ENCODE data around the gene ATP6V0A1. TPM values are rescaled to one million over a fixed set of nuclear protein-coding genes. Genes with fewer than 3 reads are reported as not detected.
A peak's percentile ranks its signal among the peaks of the same experiment; 100 is the strongest.
"Not testable (repeated sequence)": the region's sequence is repeated elsewhere in the genome, so short reads cannot be mapped to it uniquely, and the experiment has no call there.

ATP6V0A1 gene
- total RNA-seq, 1 donor from 2014 or later = 16.9 TPM

DNA sequence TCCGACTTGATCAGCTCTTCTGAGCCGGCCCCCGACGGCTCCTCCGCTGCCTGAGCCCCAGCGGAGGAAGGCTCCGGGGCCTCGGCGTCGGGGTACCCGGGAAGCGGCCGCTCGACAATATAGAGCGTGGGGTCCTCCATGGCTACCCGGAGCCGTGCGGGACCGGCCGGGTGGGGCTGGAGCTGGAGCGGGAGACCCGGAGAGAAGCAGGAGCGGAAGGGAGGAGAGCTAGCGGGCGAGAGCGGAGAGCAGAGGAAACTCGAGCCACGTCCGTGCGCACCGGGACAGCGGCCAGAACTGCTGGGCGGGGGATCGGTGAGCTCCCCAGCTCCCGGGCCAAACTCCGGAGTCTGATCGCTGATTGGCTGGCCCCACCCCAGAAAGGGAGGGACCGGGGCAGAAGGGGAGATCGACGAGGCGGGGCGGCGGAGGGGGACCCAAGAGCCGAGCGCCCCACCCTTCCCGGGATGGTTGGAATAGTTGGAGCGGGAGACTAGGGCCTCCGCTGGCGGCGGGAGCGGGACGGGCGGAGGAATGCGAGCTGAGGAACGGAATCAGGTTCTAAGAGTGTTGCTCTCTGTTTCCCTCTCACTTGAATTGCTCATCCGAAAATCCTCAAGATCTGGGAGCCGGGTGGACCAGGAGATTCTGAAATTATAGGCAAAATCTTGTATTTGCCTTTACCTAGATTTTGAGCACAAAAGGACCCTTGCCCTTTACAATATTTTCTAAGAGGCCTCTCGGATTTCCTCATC lies 35.5 kb upstream of the ATP6V0A1 start, which contains the start of gene CAVIN1:
TSS of gene CAVIN1 (minus strand) at position 299 of the 755 bp plus-strand sequence. CDS start at position 140, 159 bp downstream.
- H3K27ac Mint-ChIP-seq = peak within 1 kb of the TSS; percentile 48
- intact Hi-C loops (cut with micrococcal nuclease) = loop anchor here (5.0 kb wide), 1 partner anchor 34 kb away; the partner anchor contains the start of gene ATP6V0A1
- H3K36me3 Mint-ChIP-seq (ENCODE audit: low read depth) = peaks cover 2% of the 10 kb centered on the region
- DNase-seq = peak; percentile 78
- H3K27me3 Mint-ChIP-seq = peaks cover 50% of the 10 kb centered on the region
- H3K9me3 Mint-ChIP-seq = no peaks in the 10 kb centered on the region
- H3K4me3 Mint-ChIP-seq = peak within 1 kb of the TSS; percentile 87
- H3K4me1 Mint-ChIP-seq = peaks cover 21% of the 10 kb centered on the region

DNA sequence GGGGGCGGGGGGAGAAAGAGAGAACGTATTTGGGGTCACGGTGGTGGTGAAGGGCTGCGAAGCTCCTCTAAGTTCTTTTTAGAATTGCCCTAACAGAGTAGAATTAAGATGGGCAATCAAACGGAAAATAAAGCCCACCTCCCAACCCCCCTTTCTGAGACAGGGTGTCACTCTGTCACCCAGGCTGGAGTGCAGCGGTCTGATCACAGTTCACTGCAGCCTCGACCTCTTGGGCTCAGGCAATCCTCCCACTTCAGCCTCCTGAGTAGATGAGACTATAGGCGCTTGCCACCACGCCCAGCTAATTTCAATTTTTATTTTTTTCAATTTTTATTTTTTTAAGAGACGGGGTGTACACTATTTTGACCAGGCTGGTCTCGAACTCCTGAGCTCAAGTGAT lies 34.9 kb upstream of the ATP6V0A1 start:
- intact Hi-C loops (cut with micrococcal nuclease) = loop anchor here (5.0 kb wide), 1 partner anchor 34 kb away; the partner anchor contains the start of gene ATP6V0A1
- no peaks in the 10 kb centered on the region for H3K9me3 Mint-ChIP-seq

DNA sequence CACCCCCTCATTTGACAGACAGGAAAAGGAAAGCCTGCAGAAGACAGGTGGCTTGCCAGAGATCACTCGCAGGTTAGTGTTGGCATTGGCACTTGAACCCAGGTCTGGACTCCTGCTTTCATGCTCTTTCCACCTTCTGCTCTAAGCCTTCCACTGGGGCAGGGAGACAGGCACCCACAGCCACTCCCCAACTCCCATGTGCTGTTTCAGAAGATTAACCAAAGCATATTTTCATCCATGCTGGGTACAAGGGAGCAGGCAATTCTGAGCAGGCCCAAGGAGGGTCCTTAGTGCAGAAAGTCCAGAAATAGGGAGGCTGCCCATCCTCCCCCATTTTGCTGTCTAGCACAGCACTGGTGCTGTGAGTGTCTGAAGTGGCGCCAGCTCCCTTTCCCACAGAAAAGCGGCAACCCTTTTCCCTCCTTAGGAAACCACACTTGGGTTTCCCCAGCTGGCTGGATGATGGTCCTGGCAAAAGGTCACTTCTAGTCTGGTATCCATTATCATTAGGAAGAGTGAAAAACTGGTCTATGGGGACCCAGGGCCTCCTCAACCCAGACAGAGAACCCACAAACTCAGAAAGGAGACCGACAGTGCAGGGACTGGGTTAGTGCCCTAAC lies 33.6 kb upstream of the ATP6V0A1 start:
- H3K36me3 Mint-ChIP-seq (ENCODE audit: low read depth) = peaks cover 2% of the 10 kb centered on the region
- H3K4me3 Mint-ChIP-seq = no peak overlapping the region
- peaks cover 54% of the 10 kb centered on the region for H3K27me3 Mint-ChIP-seq
- H3K4me1 Mint-ChIP-seq = peaks cover 14% of the 10 kb centered on the region
- H3K27ac Mint-ChIP-seq = no peak overlapping the region
- H3K9me3 Mint-ChIP-seq = no peaks in the 10 kb centered on the region
- intact Hi-C loops (cut with micrococcal nuclease) = loop anchor here (5.0 kb wide), 1 partner anchor 32 kb away; the partner anchor contains the start of gene ATP6V0A1
- no peak for DNase-seq

More for the DNA sequence above, 34.9 kb upstream of the ATP6V0A1 start:
- H3K27me3 Mint-ChIP-seq = peaks cover 57% of the 10 kb centered on the region
- H3K27ac Mint-ChIP-seq = no peak overlapping the region
- DNase-seq = no peak
- peaks cover 21% of the 10 kb centered on the region for H3K4me1 Mint-ChIP-seq
- H3K4me3 Mint-ChIP-seq = peak overlapping the region; percentile 15
- peaks cover 2% of the 10 kb centered on the region for H3K36me3 Mint-ChIP-seq (ENCODE audit: low read depth)

DNA sequence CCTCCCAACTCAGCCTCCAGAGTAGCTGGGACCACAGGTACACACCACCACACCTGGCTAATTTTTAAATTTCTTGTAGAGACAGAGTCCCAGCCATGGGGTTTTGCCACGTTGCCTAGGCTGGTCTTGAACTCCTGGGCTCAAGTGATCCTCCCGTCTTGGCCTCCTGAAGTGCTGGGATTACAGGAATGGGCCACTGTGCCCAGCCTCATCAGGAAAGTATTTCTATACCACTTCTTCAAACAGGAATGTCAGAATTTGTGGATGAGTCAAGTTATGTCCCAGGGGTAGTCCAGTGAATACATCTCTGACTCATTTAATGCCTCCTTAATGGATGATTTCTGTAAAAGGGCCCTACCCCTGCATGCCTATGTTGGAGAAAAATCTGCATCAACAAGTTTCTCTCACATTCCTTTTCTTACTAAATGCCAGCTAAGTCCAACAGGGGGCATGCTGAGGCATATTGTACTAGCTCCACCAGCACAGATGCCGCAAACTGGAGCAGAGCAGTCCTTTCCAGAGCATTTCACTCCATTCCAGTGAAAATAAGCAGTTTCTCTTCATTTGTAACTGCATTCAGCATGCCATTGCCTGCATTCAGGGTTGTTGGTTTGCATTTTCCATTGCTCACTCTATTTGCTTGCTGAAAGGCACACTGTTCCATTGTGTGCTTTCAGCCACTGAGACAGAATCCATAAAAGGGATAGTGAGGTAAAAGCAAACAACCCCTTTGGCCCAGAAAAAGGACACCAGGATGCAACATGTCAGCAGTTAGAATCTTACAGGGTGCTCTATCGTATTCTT lies 30.3 kb upstream of the ATP6V0A1 start:
- peaks cover under 1% of the 10 kb centered on the region for H3K4me1 Mint-ChIP-seq
- peaks cover 43% of the 10 kb centered on the region for H3K27me3 Mint-ChIP-seq
- H3K27ac Mint-ChIP-seq = no peak overlapping the region
- no peak overlapping the region for H3K4me3 Mint-ChIP-seq
- no peaks in the 10 kb centered on the region for H3K36me3 Mint-ChIP-seq (ENCODE audit: low read depth)
- H3K9me3 Mint-ChIP-seq = no peaks in the 10 kb centered on the region
- intact Hi-C loops (cut with micrococcal nuclease) = loop anchor here (1.0 to 2.0 kb wide), 2 partner anchors 89 to 98 kb away; no protein-coding TSS in a partner anchor
- peak; percentile 82 for DNase-seq

GRCh38 chr17:42429726-42430447 lies 28.8 kb upstream of the ATP6V0A1 start:
- H3K9me3 Mint-ChIP-seq = no peaks in the 10 kb centered on the region
- peaks cover 38% of the 10 kb centered on the region for H3K27me3 Mint-ChIP-seq
- H3K4me3 Mint-ChIP-seq = no peak overlapping the region
- H3K4me1 Mint-ChIP-seq = no peaks in the 10 kb centered on the region
- intact Hi-C loops (cut with micrococcal nuclease) = loop anchor here (2.0 kb wide), 1 partner anchor 97 kb away; no protein-coding TSS in a partner anchor
- H3K36me3 Mint-ChIP-seq (ENCODE audit: low read depth) = no peaks in the 10 kb centered on the region
- no peak overlapping the region for H3K27ac Mint-ChIP-seq
- DNase-seq = no peak

DNA sequence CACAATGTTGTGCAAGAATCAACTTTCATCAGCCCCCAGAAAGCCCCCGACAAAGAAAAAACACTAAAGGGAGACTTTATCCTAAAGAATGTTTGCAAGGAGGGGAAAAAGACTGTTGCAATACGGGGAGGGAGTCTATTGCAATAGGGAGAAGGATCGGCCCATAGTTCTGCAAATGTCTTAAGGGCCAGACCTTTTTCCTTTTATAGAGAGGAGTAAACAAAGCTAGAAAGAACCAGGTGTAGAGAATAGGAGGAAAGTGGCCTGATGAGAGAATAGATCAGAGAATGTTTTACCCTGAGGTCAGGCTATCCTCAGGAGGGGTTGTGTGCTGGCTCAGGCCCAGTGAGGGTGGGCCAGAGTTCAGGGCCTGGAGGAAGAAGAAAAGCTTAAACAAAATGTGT lies 26.9 kb upstream of the ATP6V0A1 start:
- Mint-ChIP-seq H3K4me1 (no peaks in the 10 kb centered on the region), H3K36me3 (ENCODE audit: low read depth) (no peaks in the 10 kb centered on the region), H3K4me3 (no peak overlapping the region), H3K27me3 (peaks cover 28% of the 10 kb centered on the region), H3K9me3 (no peaks in the 10 kb centered on the region), H3K27ac (no peak overlapping the region)
- DNase-seq = no peak
- intact Hi-C loops (cut with micrococcal nuclease) = no loop called here

- H3K4me1 Mint-ChIP-seq = peaks cover under 1% of the 10 kb centered on the region
- H3K27ac Mint-ChIP-seq = no peak overlapping the region
- H3K4me3 Mint-ChIP-seq = no peak overlapping the region
- H3K9me3 Mint-ChIP-seq = no peaks in the 10 kb centered on the region
- intact Hi-C loops (cut with micrococcal nuclease) = no loop called here
- no peak for DNase-seq
- H3K27me3 Mint-ChIP-seq = peaks cover 15% of the 10 kb centered on the region
- no peaks in the 10 kb centered on the region for H3K36me3 Mint-ChIP-seq (ENCODE audit: low read depth)
These were observed 22.3 kb upstream of the ATP6V0A1 start for GRCh38 chr17:42436391-42436790.

DNA sequence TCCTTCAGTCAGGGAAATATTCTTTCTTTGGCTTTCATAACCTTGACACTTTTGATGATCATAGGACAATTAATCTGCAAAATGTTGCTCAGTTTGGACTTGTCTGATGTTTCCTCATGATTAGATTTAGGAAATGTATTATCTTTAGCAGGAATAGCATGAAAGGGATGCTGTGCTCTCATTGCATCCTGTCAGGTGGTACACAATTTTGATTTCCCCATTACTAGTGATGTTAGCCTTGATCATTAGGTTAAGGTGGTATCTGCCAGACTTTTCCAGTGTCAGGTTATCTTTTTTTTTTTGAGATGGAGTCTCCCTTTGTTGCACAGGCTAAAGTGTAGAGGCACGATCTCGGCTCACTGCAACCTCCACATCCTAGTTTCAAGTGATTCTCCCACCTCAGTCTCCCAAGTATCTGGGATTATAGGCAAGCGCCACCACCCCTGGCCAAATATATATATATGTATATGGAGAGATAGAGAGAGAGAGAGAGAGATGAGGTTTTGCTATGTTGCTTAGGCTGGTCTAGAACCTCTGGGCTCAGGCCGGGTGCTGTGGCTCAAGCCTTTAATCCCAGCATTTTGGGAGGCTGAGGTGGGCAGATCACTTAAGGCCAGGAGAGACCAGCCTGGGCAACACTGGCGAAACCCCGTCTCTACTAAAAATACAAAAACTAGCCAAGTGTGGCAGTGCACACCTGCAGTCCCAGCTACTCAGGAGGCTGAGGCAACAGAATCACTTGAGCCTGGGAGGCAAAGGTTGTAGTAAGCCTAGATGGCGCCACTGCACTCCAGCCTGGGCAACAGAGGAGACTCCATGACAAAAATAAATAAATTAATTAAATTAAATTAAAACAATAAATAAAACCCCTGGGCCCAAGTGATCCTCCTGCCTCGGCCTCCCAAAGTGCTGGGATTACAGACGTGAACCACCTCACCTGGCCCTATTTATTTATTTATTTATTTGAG lies 19.8 kb upstream of the ATP6V0A1 start:
- intact Hi-C loops (cut with micrococcal nuclease) = loop anchor here (1.0 kb wide), 1 partner anchor 78 kb away; no protein-coding TSS in a partner anchor
- no peak overlapping the region for H3K4me3 Mint-ChIP-seq

DNA sequence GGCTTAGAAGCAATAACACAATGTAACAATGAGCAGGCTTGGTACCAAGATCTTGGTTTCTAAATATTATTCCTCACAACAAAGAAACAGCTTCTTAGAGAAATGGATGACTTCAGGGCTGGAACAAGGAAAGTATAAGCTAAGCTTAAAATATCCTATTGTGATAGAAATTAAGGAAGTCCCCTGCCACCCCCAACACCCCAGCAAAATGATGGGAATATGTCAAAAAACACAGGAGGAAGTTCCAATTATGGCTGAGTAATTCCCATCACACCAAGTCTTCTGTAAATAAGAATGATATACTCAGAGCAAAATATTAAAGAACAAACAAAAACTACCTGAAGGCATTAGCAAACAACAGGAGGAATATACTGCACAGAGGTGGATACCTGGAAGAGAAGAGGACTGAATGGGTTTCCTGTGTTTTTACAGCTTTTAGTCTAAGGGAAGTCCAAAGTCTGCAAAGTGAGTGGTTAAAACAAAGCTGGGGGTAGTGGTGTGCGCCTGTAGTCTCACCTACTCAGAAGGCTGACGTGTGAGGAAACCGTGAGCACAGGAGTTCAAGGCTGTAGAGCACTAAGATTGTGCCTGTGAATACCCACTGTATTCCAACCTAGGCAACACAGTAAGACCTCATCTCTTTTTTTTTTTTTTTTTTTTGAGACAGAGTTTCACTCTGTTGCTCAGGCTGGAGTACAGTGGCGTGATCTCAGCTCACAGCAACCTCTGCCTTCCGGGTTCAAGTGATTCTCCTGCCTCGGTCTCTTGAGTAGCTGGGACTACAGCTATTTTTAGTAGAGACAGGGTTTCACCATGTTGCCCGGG lies 17.1 kb upstream of the ATP6V0A1 start:
- Mint-ChIP-seq H3K4me1 (peaks cover 6% of the 10 kb centered on the region), H3K27ac (no peak overlapping the region), H3K4me3 (no peak overlapping the region), H3K9me3 (no peaks in the 10 kb centered on the region), H3K27me3 (peaks cover 21% of the 10 kb centered on the region), H3K36me3 (ENCODE audit: low read depth) (no peaks in the 10 kb centered on the region)
- DNase-seq = no peak
- intact Hi-C loops (cut with micrococcal nuclease) = no loop called here

More for the DNA sequence above, 19.8 kb upstream of the ATP6V0A1 start:
- Mint-ChIP-seq H3K9me3 (no peaks in the 10 kb centered on the region), H3K4me1 (peaks cover 6% of the 10 kb centered on the region), H3K36me3 (ENCODE audit: low read depth) (no peaks in the 10 kb centered on the region), H3K27ac (no peak overlapping the region), H3K27me3 (peaks cover 20% of the 10 kb centered on the region)
- peak; percentile 84 for DNase-seq

DNA sequence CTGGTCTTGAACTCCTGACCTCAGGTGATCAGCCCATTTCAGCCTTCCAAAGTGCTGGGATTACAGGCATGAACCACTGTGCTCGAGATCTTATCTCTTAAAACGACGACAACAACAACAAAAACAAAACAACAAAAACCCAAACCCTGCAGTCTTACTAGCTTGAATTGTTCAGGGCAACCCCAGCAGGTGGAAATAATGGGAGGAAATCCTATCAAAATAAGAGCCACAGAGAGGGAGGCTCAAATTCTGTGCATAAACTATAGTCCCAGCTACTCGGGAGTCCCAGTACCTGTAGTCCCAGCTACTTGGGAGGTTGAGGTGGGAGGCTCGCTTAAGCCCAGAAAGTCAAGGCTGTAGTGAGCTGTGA lies 16.5 kb upstream of the ATP6V0A1 start:
- H3K4me1 Mint-ChIP-seq = peaks cover 6% of the 10 kb centered on the region
- no peak overlapping the region for H3K4me3 Mint-ChIP-seq
- H3K27me3 Mint-ChIP-seq = peaks cover 21% of the 10 kb centered on the region
- H3K36me3 Mint-ChIP-seq (ENCODE audit: low read depth) = no peaks in the 10 kb centered on the region
- no peaks in the 10 kb centered on the region for H3K9me3 Mint-ChIP-seq
- no peak for DNase-seq
- intact Hi-C loops (cut with micrococcal nuclease) = no loop called here
- H3K27ac Mint-ChIP-seq = no peak overlapping the region

DNA sequence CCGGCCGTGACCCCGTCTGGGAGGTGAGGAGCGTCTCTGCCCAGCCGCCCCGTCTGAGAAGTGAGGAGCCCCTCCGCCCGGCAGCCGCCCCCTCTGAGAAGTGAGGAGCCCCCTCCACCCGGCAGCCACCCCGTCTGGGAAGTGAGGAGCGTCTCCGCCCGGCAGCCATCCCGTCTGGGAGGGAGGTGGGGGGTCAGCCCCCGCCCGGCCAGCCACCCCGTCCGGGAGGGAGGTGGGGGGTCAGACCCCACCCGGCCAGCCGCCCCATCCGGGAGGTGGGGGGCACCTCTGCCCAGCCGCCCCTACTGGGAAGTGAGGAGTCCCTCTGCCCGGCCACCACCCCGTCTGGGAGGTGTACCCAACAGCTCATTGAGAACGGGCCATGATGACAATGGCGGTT lies 9.5 kb upstream of the ATP6V0A1 start:
- H3K4me1 Mint-ChIP-seq; H3K27ac Mint-ChIP-seq; H3K36me3 Mint-ChIP-seq (ENCODE audit: low read depth); intact Hi-C loops (cut with micrococcal nuclease); DNase-seq; H3K4me3 Mint-ChIP-seq; H3K9me3 Mint-ChIP-seq: not testable (repeated sequence)
- peaks cover 22% of the 10 kb centered on the region for H3K27me3 Mint-ChIP-seq

DNA sequence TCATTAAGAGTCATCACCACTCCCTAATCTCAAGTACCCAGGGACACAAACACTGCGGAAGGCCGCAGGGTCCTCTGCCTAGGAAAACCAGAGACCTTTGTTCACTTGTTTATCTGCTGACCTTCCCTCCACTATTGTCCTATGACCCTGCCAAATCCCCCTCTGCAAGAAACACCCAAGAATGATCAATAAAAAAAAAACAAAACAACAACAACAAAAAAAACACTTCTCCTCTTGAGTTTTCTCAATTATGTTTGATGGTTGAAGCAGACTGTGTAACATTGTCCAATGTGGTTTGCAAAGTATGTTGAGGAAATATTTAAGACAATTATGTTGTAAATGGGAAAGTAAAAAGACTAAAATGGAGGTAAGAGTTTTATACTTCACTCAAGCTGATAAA lies 8.8 kb upstream of the ATP6V0A1 start:
- H3K27me3 Mint-ChIP-seq = peaks cover 25% of the 10 kb centered on the region

More for the DNA sequence above, 8.8 kb upstream of the ATP6V0A1 start:
- H3K27ac Mint-ChIP-seq; DNase-seq; H3K4me1 Mint-ChIP-seq; intact Hi-C loops (cut with micrococcal nuclease); H3K9me3 Mint-ChIP-seq; H3K36me3 Mint-ChIP-seq (ENCODE audit: low read depth); H3K4me3 Mint-ChIP-seq: not testable (repeated sequence)
